Measurements from ENCODE around the gene GARNL3. TPM values are rescaled to one million over a fixed set of nuclear protein-coding genes. Genes with fewer than 3 reads are reported as not detected.

Gene GARNL3
- total RNA-seq, 1 experiment from 2014 or later = 15.5 TPM

GRCh38 chr9:127392166-127392565 lies 127.6 kb downstream of the GARNL3 start:
- Histone ChIP-seq H3K27ac (ENCODE audit: low read length) (no peak overlapping the region), H3K9me3 (ENCODE audit: low read length) (no peaks in the 10 kb centered on the region), H3K4me1 (ENCODE audit: insufficient read depth, low read length) (peaks cover 21% of the 10 kb centered on the region), H3K4me2 (ENCODE audit: low read length) (no peak overlapping the region), H3F3A (ENCODE audit: low read length, unreplicated experiment) (no peaks in the 10 kb centered on the region), H3K27me3 (ENCODE audit: low read length) (no peaks in the 10 kb centered on the region), H3K4me3 (ENCODE audit: low read length) (no peak overlapping the region), H2AFZ (ENCODE audit: low read length) (no peak overlapping the region), H3K79me2 (ENCODE audit: low read length) (no peaks in the 10 kb centered on the region), H3K9ac (ENCODE audit: low read length) (no peak overlapping the region), H3K36me3 (ENCODE audit: low read depth, low read length) (no peaks in the 10 kb centered on the region), H4K20me1 (ENCODE audit: low read length) (no peaks in the 10 kb centered on the region), H3K9me2 (replicated peaks; ENCODE audit: low read length) (no peaks in the 10 kb centered on the region)
- no TSS peak for BruUV-seq (replicated peaks)
- TF ChIP-seq CTCF (conservative IDR thresholded peaks at IDR 0.05; ENCODE audit: low read depth, low read length) (no peak), EZH2 (IDR thresholded peaks at IDR 0.05; ENCODE audit: low read length, unreplicated experiment) (no peak), EZH2phosphoT487 (IDR thresholded peaks at IDR 0.05; ENCODE audit: borderline replicate concordance, low read length) (no peak)
- no peak for DNase-seq
- POLR2A ChIA-PET (ENCODE audit: unreplicated experiment) = no interaction called here
- intact Hi-C loops (cut with micrococcal nuclease) = no loop called here
- CTCF ChIA-PET = no interaction called here
- ATAC-seq = no peak

GRCh38 chr9:127392976-127393375 lies 128.4 kb downstream of the GARNL3 start:
- TF ChIP-seq EZH2phosphoT487 (IDR thresholded peaks at IDR 0.05; ENCODE audit: borderline replicate concordance, low read length) (no peak), CTCF (conservative IDR thresholded peaks at IDR 0.05; ENCODE audit: low read depth, low read length) (no peak), EZH2 (IDR thresholded peaks at IDR 0.05; ENCODE audit: low read length, unreplicated experiment) (no peak)
- no TSS peak for BruUV-seq (replicated peaks)
- Histone ChIP-seq H3K79me2 (ENCODE audit: low read length) (peaks cover 2% of the 10 kb centered on the region), H4K20me1 (ENCODE audit: low read length) (no peaks in the 10 kb centered on the region), H2AFZ (ENCODE audit: low read length) (no peak overlapping the region), H3K9ac (ENCODE audit: low read length) (no peak overlapping the region), H3K4me1 (ENCODE audit: insufficient read depth, low read length) (peaks cover 18% of the 10 kb centered on the region), H3K9me3 (ENCODE audit: low read length) (no peaks in the 10 kb centered on the region), H3F3A (ENCODE audit: low read length, unreplicated experiment) (no peaks in the 10 kb centered on the region), H3K9me2 (replicated peaks; ENCODE audit: low read length) (no peaks in the 10 kb centered on the region), H3K4me2 (ENCODE audit: low read length) (no peak overlapping the region), H3K4me3 (ENCODE audit: low read length) (no peak overlapping the region), H3K27ac (ENCODE audit: low read length) (no peak overlapping the region), H3K27me3 (ENCODE audit: low read length) (no peaks in the 10 kb centered on the region), H3K36me3 (ENCODE audit: low read depth, low read length) (no peaks in the 10 kb centered on the region)
- DNase-seq = no peak
- intact Hi-C loops (cut with micrococcal nuclease) = loop anchor here (1.0 kb wide), 1 partner anchor 109 kb away; no protein-coding TSS in a partner anchor
- ATAC-seq = no peak
- ChIA-PET POLR2A (ENCODE audit: unreplicated experiment) (no interaction called here), CTCF (interaction anchor here (0.6 to 1.6 kb wide), 3 partner anchors 27 to 178 kb away, joined by 3 to 5 read pairs (median 4); no protein-coding TSS in a partner anchor)

- no peaks in the 10 kb centered on the region for H3K9me3 ChIP-seq (ENCODE audit: low read length)
- intact Hi-C loops (cut with micrococcal nuclease) = loop anchor here (1.0 kb wide), 1 partner anchor 109 kb away; no protein-coding TSS in a partner anchor
- CTCF ChIA-PET = interaction anchor here (0.6 to 1.6 kb wide), 5 partner anchors 21 to 500 kb away, joined by 3 to 11 read pairs (median 5); no protein-coding TSS in a partner anchor
- peaks cover 9% of the 10 kb centered on the region for H3K79me2 ChIP-seq (ENCODE audit: low read length)
- no peaks in the 10 kb centered on the region for H3K27me3 ChIP-seq (ENCODE audit: low read length)
- no peak overlapping the region for H3K27ac ChIP-seq (ENCODE audit: low read length)
- TF ChIP-seq EZH2 (IDR thresholded peaks at IDR 0.05; ENCODE audit: low read length, unreplicated experiment) (no peak), EZH2phosphoT487 (IDR thresholded peaks at IDR 0.05; ENCODE audit: borderline replicate concordance, low read length) (no peak), CTCF (conservative IDR thresholded peaks at IDR 0.05; ENCODE audit: low read depth, low read length) (peak; percentile 32; the same call in 1 of the 2 replicates)
- no peak overlapping the region for H2AFZ ChIP-seq (ENCODE audit: low read length)
- no peaks in the 10 kb centered on the region for H3F3A ChIP-seq (ENCODE audit: low read length, unreplicated experiment)
- peak; percentile 16 for DNase-seq
- no TSS peak for BruUV-seq (replicated peaks)
- no peak overlapping the region for H3K4me3 ChIP-seq (ENCODE audit: low read length)
- no peaks in the 10 kb centered on the region for H4K20me1 ChIP-seq (ENCODE audit: low read length)
- no peaks in the 10 kb centered on the region for H3K9me2 ChIP-seq (replicated peaks; ENCODE audit: low read length)
- H3K4me1 ChIP-seq (ENCODE audit: insufficient read depth, low read length) = peaks cover 20% of the 10 kb centered on the region
- no peaks in the 10 kb centered on the region for H3K36me3 ChIP-seq (ENCODE audit: low read depth, low read length)
- H3K9ac ChIP-seq (ENCODE audit: low read length) = no peak overlapping the region
- POLR2A ChIA-PET (ENCODE audit: unreplicated experiment) = no interaction called here
- no peak overlapping the region for H3K4me2 ChIP-seq (ENCODE audit: low read length)
- ATAC-seq = no peak
These were observed 129.1 kb downstream of the GARNL3 start for GRCh38 chr9:127393645-127394044.

Data from PC-3 (cell line).